IPS-NIHi7 (cell line): ENCODE measurements around the gene FAM110C.
"Not testable (repeated sequence)": the region's sequence is repeated elsewhere in the genome, so short reads cannot be mapped to it uniquely, and the experiment has no call there.

Experiments
- DNase-seq: peaks from one replicate; pipeline ENCODE4 v3.0.0; 2012; ENCODE audit warnings: mixed read lengths; ENCODE audit errors: extremely low spot score

FAM110C gene

DNA sequence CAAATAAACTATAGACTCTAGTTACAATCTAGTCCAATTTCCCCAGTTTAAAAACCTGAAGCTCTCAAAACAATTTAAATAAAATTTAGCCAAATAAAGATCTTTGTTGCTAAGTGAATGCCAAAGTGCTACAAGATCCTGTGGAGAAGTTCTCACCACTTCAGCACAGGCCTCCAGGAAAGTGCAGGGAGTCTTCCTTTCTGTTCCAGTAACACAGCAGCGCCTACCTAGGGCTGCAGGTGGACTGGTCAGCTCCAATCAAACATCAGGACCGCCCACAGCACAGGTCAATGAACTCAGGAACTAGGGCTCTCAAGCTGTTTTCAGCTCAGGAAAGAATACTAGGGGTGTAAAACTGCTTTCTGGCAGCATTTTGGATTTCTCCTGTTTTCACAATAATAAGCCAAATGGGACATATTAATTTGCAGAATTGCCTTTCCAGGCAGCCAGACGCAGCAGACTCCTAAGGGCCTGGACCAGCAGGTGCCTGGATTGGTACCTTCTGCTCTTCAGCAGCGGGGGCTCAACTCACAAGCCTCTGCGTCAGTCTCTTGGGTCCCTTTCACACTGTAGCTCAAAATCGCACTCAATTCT lies 1.5 kb downstream of the FAM110C start:
- peak; percentile 30 for DNase-seq

DNA sequence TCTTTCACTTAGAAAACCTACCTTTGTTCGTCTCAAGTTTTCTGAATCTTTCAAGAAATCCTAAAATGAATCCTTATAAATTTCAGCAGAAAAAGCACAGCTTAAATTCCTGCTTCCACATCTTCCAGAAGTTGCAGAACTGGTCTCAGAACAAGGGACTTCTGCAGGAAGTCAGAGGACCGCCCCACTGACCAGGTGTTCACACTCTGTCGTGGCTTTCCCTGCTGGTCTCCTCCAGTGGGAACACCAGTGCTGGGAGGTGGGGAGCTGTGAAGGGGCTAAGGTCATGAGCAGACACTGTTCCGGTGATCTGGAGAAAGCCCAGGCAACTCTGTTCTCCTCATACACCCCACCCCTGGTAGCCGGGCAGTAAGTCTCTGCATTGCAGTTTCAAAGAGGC lies 3.5 kb downstream of the FAM110C start:
- no peak for DNase-seq

DNA sequence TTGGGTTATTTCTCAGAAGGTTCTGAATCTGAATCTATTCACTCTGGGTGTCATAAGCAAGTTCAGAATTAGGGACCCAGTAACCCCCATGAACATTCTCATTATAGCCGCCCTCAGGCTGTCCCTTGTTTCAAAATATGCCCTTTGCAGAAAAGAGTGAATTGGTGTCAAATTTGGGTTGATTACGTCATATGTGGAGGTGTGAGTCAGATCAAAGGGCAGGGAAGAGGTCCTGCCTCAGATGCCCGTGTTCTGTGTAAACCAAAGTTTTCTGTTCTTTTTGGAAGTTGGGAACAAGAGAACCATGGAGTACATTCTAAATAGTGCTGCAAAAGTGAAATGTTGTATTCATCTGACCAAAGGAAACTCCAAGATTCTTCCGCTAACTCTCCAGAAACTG lies 5.8 kb downstream of the FAM110C start:
- DNase-seq = no peak

DNA sequence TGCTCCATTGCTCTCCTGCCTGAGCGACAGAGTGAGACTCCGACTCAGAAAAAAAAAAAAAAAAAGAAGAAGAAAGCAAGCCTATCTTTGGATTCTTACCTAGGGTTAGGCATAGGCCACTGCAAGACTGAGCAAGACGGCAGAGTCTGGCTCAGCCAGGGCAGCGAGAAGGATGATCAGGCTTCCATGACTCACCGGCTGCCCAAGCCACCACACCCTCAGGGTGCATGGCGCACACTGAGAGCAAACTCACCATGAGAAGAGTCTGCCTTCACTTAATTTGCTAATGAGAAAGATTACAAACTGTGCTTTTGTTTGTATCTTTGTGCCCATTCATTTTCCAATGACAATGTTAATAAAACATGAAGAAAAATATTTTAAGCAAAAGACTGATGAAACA lies 8.2 kb downstream of the FAM110C start:
- DNase-seq = peak; percentile 24

DNA sequence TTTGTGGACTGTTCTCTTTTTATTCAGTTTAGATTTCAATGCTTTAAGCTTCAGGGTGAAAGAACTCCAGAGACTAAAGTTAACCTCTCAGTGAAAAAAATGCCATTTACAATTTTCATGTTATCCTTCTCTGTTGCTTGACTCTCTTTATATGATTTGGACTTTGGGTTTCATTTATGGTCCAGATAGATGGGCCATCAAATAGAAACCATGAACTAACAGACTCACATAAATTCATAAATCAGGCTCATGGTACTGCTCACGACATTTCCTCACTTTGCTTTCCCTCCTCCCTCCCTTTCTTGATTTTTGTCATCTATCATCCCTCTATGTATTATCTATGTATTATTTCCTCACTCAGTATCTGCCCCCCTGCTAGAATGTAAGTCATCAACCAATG lies 10.0 kb downstream of the FAM110C start:
- DNase-seq = no peak

DNA sequence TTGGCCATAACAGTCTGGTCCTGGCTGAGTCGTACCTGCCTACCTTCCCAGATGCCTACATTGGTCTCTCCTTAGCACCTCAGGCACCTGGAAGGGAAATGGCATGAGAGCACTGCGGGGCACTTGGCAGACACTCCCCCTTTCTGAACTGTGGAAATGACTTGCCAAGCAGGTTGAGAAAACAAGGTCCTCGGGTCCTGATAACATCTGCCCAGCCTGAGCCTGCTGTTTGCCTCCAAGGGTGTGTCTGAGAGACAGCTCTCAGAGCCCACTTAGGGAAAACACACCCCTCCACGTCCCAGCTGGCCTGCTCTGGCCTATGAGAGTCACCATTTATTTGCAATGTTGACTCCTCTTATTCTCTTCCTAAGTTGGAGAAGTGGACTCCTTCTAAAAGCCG lies 10.5 kb downstream of the FAM110C start:
- DNase-seq = no peak

DNA sequence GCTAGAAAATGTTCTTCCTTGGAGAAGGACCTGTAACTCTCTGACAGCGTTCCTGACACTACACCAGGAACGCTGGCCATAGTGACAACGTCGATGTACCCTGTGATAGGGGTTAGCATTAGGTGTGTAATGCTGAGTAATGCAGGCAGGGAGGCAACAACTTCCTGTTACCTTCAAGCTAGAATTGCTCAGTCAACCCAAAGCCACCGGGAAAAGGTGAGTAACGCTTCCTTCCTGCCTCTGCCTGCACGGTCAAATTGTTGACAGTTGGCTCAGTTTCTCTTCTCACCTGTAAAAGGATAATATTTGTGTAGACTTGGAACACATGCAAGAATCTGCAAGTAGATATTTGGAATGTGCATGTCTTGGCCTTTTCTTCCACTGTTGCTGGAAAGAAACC lies 12.7 kb downstream of the FAM110C start:
- no peak for DNase-seq

DNA sequence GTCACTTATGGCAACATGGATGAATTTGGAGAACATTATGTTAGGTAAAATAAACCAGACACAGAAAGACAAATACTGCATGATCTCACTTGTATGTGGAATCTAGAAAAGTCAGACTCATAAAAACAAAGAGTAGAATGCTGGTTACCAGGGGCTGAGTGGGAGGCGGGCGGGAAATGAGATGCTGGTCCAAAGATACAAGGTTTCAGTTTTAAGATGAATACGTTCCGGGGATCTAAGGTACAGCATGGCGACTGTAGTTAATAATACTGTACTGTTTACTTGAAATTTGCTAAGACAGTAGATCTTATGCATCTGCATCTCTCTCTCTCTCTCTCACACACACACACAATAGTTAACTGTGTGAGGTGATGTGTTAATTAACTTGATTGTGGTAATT lies 14.2 kb downstream of the FAM110C start:
- DNase-seq = no peak

DNA sequence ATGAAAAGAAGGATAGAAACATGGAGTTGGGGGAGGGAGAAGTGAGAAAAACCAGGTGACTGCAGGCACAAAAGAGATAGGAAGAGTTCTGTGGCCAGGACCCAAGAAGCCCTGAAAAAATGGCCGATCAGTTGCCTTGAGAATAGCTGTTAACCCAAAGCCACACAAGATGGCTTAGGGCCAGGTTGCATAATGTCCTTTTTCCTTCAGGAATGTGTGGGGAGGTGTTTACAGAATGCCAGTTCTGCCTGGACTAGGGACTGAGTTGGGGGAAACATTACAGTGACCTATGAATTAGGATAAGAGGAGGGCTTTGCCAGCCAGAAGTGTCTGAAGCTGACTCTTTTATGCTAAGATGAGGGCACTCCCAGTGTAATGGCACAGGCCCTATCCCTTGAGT lies 17.1 kb downstream of the FAM110C start:
- DNase-seq = no peak

DNA sequence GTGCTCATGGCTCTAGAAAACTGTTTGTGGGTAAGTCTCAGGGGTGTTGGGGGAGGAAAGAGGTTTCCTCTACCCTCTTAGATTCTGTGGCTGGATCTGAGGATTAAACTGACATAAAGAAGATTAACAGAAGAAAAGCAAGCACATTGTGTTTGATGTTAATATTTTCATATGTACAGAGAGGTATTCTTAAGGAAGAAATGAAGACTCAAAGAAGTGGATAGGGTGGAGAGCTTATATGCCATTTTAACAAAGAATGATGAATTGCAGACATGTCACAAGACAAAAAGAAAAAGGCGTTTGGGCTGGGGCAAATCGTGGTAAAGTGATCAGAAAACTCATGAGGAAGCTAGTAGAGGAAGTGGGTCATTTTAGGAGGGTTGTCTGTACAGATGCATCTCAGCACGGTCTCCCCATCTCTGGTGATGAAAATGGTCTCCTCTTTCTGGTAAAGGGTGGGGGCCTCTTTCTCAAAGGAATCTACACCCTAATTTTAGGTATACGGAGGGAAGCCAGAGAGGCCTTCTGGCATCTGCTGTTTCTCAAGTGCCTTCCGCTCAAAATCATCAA lies 17.8 kb downstream of the FAM110C start:
- DNase-seq = no peak

DNA sequence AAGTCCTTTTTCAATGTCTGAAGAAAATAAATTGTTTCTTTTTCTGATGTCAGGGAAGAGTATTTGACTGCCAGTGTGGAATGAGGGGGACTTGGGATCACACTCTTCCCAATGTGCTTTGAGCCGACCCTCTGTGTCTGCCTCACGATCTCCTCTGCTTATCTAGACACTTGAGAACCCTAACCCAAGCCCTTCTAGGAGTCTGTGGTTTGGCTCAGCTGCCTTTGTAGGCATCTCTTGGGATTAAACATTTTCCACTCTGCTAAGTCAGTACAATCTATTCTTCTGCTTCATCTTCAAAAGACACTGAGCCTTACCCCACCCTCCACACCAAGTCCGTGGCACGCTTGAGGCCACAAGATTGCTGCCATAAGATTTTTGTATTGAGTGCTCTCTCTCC lies 19.4 kb downstream of the FAM110C start:
- DNase-seq = no peak

DNA sequence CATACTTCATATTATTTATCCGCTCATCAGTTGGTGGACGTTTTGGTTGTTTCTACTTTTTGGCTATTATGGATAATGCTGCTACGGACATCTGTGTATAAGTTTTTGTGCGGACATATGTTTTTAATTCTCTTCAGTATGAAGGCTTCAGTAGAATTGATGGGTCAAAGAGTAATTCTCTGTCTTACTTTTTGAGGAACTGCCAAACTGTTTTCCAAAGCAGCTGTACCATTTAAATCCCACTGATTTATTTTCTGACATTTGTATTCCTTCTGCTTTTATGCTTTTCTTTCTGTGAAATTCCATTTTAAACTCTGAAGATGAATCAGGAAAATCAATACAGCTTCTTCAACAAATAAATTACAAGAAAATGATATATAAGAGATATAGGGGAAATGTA lies 20.8 kb downstream of the FAM110C start:
- no peak for DNase-seq

DNA sequence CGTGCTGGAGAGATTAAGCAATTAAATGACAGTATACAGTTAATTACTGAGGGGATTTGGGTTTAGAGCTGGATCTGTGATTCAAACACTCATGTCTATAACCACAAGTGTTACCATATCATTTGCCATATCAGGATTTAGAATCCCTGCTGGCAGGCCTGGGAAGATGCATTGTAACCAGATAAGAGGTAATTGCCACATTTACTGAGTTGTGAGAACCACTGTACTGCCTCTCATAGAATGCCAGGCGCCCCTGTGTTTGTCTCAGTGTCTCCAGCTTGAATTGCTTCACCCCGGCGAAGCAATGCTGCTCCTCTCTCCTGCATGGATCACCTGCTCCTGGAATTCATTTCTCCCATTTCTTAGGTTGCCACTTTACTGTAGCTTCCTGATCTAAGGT lies 21.7 kb downstream of the FAM110C start:
- DNase-seq = not testable (repeated sequence)

DNA sequence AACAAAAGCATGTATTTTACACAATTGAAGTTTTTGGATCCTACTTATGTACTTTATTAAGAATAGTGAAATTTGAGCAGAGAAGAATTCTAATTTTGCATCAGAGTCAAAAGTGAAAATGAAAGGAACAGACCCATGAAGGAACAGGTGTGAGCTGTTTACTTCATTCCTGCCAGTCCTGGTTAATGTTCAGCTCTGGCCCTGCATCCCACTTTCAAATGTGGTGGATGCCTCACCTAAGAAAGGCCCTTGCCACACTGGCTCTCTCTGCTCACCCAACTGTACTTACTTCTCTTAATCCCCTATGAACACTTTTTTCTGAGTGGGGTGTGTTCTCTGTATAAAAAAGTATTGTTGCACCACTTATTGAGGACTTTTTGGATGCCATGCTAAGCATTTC lies 22.2 kb downstream of the FAM110C start:
- no peak for DNase-seq

DNA sequence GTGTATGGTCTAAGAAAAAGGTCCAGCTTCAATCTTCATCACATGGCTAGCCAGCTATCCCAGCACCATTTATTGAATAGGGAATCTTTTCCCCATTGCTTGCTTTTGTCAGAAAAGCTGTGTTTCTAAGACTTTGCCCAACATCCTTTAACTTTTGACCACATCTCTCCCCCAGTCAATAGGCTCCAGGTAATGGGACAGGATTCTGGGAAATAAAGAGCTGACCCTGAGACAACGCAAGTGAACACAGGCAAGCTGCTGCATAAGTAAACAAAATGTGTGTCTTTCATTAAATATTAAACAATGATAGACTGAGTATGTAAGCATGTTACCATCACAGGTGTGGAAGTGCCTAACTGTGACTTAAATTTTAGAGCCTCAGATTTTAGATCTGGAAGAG lies 23.0 kb downstream of the FAM110C start:
- no peak for DNase-seq

DNA sequence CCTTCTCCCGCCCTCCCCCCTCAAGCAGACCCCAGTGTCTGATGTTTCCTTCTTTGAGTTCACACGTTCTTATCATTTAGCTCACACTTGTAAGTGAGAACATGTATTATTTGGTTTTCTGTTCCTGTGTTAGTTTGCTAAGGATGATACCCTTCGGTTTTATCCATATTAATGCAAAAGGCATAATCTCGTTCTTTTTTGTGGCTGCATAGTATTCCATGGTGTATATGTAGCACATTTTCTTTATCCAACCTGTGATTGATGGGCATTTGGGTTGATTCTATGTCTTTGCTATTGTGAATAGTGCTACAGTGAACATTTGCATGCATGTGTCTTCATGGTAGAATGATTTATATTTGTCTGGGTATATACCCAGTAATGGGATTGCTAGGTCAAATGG lies 24.1 kb downstream of the FAM110C start:
- not testable (repeated sequence) for DNase-seq

DNA sequence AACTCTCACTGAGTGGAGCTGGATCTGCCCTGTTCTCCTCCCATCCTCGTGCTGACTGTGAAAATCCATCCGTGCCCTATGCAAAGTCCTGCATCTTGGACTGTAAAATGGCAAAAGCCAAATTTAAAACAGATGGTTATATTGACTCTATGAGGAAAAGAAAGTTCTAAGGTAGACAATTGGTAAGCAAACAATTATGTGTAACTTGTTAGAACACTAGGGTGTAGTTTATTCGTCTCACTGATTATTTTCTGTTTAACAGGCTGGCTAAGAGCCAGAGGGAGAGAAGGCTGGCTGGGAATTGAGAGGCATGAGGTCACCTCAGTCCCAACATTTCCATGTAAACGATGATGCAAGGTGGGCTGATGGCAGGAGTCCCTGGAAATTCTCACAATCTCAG lies 26.0 kb downstream of the FAM110C start:
- not testable (repeated sequence) for DNase-seq

DNA sequence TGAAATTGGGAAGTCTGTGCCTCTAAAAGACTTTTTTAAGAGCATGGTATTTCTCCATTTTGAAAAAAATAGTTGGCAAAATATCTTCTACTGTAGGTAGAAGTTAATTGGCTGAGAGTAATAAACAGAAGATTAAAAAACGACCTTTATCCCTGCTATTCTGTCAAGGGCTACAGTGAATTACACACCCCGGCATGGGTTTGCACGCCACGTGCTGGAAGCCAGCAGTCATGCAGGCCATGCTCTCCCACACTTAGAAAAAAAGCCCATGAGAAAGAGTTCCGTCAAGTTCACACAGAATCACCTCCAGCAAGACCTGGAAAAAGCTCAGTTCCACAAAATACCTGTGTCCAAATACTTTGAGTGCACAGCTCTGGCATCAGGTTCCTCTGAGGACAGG lies 26.8 kb downstream of the FAM110C start:
- DNase-seq = no peak

DNA sequence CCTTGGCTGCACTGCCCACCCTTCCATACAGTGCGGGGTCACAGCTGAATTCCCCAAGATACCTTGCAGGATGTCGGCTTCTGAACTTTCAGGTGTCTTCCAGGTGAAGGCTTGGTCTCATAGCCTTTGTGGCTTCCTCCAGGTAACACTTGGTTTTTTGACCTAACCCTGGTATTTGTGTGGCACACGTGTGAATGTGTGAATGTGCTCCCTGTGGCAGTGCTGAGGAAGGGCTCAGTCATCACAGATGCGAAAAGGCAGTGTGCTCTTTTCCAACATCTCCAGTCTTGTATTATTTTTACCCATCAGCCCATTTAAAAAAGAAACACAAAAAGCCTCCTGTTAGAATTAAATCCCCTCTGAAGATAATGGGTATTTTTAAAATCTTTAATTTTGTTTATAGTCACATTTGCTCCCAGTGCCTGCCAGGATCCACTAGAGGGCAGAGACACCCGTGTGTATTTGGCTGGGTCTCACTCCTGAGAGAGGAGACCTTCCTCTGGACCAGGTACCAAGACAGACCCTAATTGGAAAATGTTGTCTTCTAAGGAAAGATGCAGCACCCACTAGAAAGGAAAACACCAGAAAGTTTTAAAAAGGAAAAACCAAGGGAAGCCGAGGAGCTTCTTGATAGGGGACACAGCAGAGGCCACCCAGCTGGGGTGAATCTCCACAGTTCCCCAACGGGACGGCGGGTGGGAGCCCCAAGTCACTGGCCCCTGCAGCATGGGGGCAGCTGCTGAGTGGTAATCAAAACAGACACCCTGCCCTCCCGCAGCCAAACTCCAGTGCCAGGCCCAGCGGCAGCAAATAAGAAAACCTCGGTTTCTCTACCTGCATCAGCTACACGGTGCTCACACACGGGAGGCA lies 27.7 kb downstream of the FAM110C start:
- no peak for DNase-seq

DNA sequence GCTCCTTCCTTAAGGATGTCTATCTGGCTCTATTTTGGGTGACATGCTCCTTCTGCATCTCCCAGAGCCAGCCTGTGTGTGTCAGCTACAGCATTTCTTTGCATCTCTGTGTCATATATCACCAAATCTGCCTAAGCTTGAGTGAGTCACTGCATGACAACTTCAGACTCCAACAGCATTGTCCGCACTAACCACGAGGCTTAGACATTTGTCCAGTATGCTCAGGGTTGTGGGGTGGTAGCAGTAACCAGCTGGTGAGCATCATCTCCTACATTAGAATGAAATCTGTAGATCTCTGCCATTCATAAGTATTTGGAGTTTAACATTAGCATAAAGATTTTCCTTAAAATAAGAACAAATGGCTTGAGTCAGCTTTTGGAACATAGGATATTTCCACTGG lies 30.4 kb downstream of the FAM110C start:
- not testable (repeated sequence) for DNase-seq

DNA sequence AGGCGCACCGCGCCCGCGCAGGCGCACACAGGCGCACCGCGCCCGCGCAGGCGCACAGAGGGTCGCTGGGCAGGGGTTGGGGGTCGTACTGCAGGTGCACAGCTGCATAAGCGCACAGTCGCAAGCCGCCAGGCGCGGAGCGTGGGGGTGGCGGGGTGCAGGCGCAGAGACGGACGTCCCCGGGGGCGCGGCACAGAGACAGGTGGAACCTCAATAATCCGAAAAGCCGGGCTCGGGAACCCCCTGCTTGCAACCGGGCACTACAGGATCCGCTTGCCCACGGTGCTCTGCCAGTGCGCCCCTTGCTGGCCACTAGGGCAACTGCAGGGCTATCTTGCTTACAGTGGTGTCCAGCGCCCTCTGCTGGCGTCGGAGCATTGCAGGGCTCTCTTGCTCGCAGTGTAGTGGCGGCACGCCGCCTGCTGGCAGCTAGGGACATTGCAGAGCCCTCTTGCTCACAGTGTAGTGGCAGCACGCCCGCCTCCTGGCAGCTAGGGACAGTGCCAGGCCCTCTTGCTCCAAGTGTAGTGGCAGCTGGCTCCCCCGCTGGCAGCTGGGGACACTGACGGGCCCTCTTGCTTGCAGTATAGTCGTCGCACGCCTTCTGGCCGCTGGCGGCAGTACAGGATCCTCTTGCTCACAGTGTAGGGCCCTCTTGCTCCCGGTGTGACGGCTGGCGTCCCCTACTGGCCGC lies 34.9 kb downstream of the FAM110C start:
- DNase-seq = peak; percentile 58

DNA sequence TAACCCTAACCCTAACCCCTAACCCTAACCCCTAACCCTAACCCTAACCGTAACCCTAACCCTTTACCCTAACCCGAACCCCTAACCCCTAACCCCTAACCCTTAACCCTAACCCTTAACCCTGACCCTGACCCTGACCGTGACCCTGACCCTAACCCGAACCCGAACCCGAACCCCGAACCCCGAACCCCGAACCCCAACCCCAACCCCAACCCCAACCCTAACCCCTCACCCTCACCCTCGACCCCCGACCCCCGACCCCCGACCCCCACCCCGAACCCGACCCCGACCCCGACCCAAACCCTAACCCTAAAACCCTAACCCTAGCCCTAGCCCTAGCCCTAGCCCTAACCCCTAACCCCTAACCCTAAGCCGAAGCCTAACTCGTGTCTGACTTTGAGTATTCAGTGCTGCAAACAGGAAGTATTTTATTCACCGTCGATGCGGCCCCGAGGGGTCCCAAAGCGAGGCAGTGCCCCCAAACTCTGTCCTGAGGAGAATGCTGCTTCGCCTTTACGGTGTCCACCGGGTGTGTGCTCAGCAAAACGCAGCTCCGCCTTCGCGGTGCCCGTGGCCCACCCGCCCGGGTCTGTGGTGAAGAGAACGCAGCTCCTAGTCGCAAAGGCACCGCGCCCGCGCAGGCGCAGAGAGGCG lies 36.0 kb downstream of the FAM110C start:
- no peak for DNase-seq
